ENCODE measurements around the gene RNF144A.
A peak's percentile ranks its signal among the peaks of the same experiment; 100 is the strongest.

The RNF144A gene

DNA sequence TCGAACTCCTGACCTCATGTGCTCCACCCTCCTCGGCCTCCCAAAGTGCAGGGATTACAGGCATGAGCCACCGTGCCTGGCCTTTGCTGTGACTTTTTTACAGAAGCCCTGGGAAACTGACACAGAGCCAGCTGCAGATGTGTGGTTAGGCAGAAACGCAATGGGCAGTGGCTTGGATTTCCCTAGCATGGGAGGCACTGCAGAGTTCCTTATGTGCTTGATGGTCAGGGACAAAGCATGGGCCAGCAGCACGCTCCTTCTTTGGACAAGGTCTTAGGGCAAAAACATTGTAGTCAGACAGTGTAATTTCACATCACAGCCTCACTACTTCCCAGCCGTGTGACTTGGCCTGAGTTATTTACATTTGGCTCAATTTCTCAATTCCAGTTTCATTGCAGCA lies 153.9 kb downstream of the RNF144A start:
- no peak for DNase-seq
- peaks cover 44% of the 10 kb centered on the region for H3K36me3 Mint-ChIP-seq
- no peak overlapping the region for H3K27ac Mint-ChIP-seq
- no peaks in the 10 kb centered on the region for H3K4me1 Mint-ChIP-seq
- CTCF ChIA-PET = no interaction called here
- H3K27me3 Mint-ChIP-seq = no peaks in the 10 kb centered on the region
- H3K4me3 Mint-ChIP-seq = no peak overlapping the region
- H3K9me3 Mint-ChIP-seq = no peaks in the 10 kb centered on the region

DNA sequence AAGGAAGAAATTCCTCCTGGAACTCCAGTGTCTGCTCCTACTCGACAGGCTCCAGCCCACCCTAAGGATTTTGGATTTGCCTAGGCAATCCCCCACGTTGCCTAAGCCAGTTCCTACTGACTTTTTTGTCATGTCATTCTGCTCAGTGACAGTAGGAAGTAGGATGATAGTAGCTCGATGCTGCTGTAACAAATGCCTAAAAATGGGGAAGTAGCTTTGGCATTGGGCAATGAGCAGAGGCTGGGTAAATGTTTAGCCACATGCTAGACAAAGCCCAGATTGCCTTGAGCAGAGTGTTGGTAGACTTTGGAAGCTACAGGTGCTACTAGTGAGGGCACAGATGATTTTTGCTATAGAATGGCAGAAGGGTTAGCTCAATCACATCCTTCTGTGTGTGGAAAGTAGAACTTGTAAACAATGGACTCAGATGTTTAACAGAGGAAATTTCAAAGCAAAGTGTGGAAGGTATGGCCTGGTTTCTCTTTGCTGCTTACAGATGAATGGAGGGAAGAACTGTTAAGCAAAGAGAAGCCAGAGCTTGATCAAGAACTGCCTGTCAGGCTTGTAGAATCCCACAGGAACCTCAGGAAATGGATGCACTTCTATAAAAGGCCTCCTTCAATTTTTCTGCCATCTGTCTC lies 154.8 kb downstream of the RNF144A start:
- H3K27me3 Mint-ChIP-seq = no peaks in the 10 kb centered on the region
- CTCF ChIA-PET = no interaction called here
- DNase-seq = no peak
- H3K27ac Mint-ChIP-seq = no peak overlapping the region
- no peak overlapping the region for H3K4me3 Mint-ChIP-seq
- H3K4me1 Mint-ChIP-seq = no peaks in the 10 kb centered on the region
- no peaks in the 10 kb centered on the region for H3K9me3 Mint-ChIP-seq
- H3K36me3 Mint-ChIP-seq = peaks cover 40% of the 10 kb centered on the region

DNA sequence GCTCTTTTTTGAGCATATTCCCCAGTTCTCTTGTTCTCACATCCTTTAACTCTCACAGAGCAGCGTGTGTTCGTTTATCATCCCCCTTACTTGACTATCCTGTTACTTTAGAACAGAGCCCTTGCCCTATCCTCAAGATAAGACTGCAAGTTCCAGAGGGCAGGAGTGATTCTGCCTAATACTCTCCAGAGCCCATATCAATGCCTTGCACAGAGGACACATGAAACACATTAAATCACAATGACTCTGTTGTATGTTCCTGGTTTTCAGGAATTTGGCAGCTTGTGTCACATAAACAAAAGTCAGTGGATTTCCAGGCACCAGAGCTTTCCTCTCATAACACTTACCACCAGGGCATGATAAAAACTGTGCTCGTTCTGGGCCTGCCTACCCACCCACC lies 156.7 kb downstream of the RNF144A start:
- CTCF ChIA-PET = no interaction called here
- Mint-ChIP-seq H3K4me1 (no peaks in the 10 kb centered on the region), H3K4me3 (no peak overlapping the region)

DNA sequence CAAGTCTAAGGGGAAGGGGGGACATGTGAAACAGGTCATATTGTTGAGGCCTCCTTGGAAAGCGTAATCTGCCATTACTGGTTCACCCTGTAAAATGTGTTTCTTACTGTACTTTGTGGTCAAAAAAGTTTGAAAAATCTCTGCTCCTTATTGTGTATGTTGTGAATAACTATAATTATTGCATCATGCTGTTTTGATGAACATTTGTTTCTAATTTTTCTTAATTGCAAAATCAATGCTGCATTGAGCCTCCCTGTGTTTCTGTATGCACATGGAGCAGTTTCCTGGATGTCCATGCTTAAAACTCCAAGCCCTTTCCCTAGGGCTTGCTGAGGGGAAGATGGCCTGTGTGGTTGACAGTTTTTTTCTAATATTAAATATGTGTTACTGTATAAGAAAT lies 158.6 kb downstream of the RNF144A start:
- peaks cover 23% of the 10 kb centered on the region for H3K36me3 Mint-ChIP-seq

More for the DNA sequence above, 156.7 kb downstream of the RNF144A start:
- Mint-ChIP-seq H3K27ac (no peak overlapping the region), H3K27me3 (no peaks in the 10 kb centered on the region), H3K36me3 (peaks cover 33% of the 10 kb centered on the region), H3K9me3 (no peaks in the 10 kb centered on the region)
- DNase-seq = no peak

DNA sequence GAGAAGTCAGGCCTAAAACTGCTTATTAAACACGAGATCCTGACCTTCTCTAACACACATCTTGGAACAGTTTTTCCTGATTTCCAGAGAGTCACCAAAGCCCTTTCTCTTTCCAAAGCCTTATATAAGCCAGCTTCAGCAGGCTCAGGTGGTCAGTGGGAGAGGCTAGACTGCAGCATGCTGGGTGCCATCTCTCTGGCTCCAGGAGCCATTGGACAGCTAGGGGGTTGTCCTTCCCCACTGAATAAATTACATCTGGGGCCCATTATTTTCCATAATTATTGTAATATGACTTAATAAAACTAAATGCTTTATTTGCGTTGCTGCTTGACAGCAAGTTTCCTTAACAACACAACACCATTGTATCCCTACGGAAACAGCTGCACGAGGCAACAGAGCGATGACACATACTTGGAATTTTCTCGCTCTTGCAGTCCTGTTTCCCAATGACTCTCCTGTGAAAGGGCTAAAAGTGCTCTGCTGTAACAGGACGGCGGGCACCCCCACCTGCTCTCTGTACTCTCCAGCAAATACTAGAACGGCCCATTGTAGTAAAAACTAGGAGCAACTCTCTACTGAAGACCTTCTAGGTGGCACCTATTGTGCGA lies 160.6 kb downstream of the RNF144A start:
- Mint-ChIP-seq H3K27me3 (no peaks in the 10 kb centered on the region), H3K36me3 (peaks cover 22% of the 10 kb centered on the region)
- CTCF ChIA-PET = no interaction called here

More for the DNA sequence above, 158.6 kb downstream of the RNF144A start:
- Mint-ChIP-seq H3K9me3 (no peaks in the 10 kb centered on the region), H3K27ac (no peak overlapping the region), H3K27me3 (no peaks in the 10 kb centered on the region), H3K4me3 (no peak overlapping the region), H3K4me1 (no peaks in the 10 kb centered on the region)
- CTCF ChIA-PET = no interaction called here
- DNase-seq = no peak

DNA sequence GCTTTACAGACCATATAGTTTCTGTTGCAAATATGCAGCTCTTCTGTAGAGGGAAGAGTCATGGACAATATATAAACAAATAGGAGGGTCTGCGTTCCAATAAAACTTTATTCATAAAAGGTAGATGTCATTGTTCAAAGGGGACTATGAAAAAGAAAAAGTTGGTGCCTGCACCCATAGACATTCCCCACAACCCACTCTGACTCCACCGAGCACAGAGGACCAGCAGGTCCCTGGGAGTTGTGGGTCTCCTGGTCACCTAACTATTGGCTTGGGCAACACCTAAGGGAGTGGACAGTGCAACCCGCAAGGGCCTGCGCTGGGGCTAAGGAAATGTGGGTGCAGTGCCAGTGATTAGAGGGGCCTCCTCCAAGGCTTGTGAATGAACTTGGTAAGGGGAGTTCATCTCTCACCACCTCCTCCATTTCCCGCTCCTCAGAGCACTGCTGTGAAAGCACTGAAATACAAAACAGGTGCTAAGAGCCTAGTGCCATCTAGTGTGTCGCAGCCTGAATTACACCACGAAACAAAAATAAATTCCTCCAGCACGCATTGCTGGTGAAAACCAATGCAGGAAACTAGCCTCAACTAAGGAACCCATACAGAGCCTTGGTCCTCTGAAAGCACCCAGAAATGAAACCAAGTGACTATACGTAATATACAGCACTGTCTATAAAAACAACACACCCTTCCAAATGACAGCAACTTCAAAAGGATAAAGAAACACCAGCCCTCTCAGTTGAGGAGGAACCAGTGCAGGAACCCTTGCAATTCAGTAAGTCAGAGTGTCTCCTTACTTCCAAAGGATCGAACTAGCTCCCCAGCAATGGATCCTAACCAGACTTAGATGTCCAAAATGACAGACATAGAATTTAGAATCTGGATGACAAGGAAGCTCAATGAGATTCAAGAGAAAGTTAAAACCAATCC lies 166.6 kb downstream of the RNF144A start:
- Mint-ChIP-seq H3K9me3 (peaks cover 7% of the 10 kb centered on the region), H3K27me3 (no peaks in the 10 kb centered on the region), H3K4me1 (no peaks in the 10 kb centered on the region), H3K27ac (no peak overlapping the region), H3K36me3 (peaks cover 12% of the 10 kb centered on the region), H3K4me3 (no peak overlapping the region)
- CTCF ChIA-PET = interaction anchor here (0.8 to 1.6 kb wide), 3 partner anchors 15 to 72 kb away, joined by 3 read pairs; no protein-coding TSS in a partner anchor
- DNase-seq = peak; percentile 42

More for the DNA sequence above, 160.6 kb downstream of the RNF144A start:
- no peak for DNase-seq
- no peaks in the 10 kb centered on the region for H3K9me3 Mint-ChIP-seq
- no peaks in the 10 kb centered on the region for H3K4me1 Mint-ChIP-seq
- H3K27ac Mint-ChIP-seq = no peak overlapping the region
- no peak overlapping the region for H3K4me3 Mint-ChIP-seq

DNA sequence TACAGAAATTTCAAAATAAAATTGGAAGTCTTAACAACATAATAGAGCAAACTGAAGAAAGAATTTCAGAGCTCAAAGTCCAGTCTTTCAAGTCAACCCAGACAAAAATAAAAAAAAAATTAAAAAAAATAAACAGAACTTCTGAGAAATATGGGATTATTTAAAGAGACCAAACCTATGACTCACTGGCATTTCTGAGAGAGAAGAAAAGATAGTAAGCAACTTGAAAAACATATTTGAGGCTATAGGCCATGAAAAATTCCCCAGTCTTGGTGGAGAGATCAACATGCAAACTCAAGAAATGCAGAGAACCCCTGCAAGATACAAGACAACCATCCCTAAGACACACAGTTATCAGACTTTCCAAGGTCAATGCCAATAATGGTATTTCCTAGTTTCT lies 167.4 kb downstream of the RNF144A start:
- Mint-ChIP-seq H3K36me3 (peaks cover 12% of the 10 kb centered on the region), H3K27me3 (no peaks in the 10 kb centered on the region), H3K9me3 (peaks cover 7% of the 10 kb centered on the region), H3K4me3 (no peak overlapping the region), H3K4me1 (no peaks in the 10 kb centered on the region), H3K27ac (no peak overlapping the region)
- CTCF ChIA-PET = interaction anchor here (0.8 to 1.6 kb wide), 3 partner anchors 15 to 72 kb away, joined by 3 read pairs; no protein-coding TSS in a partner anchor
- no peak for DNase-seq

DNA sequence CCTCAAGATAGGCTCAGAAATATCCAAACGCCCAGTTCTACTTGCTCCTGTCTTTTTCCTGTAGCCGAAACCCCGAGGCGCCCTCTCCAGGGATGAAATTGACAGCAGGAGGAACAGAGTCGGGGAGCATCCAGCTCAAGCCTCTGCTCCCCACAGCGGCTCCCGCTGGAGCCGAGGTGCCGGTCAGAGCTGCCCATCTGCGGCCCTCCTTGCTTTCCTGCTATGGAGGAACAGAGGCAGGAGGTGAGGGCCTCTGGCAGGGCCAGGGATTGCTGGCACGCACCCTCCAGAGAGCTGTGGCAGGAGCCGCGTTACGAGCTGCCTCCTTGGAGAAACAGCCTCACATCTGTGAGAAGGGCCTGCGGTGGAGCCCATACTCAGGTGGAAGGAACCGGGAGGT lies 172.1 kb downstream of the RNF144A start:
- Mint-ChIP-seq H3K36me3 (peaks cover 4% of the 10 kb centered on the region), H3K27ac (no peak overlapping the region), H3K9me3 (peaks cover 3% of the 10 kb centered on the region), H3K4me3 (no peak overlapping the region), H3K27me3 (no peaks in the 10 kb centered on the region), H3K4me1 (no peaks in the 10 kb centered on the region)
- CTCF ChIA-PET = no interaction called here
- DNase-seq = no peak

DNA sequence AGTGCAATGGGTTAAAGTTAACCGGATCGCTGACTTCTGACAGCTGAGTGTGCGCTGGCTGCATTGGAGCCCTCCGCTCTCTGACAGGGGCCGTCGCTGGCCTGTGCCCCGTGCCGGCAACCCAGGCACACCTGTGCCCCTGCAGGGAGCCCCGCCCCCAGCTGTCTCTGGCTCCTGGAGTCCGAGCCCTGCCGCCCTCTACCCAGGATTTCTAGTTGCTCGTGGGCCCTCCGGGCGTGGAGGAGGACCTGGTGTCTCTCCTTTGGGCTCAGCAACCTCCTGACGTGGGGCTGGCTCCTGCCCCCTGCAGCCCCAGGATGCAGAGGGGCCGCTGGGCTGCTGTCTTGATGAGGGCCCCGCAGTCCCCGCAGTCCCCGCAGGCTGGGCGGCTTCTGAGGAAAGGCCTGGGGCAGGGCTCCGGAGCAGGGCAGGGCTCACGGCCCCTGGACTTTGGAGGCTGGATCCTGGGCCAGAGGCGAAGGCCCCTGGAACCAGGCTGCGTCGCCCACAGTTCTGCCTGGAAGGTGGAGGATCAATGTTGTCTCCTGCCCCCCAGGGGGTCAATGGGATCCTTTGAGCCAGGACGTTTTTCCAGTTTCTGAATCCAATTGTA lies 172.8 kb downstream of the RNF144A start:
- no peak overlapping the region for H3K27ac Mint-ChIP-seq
- H3K36me3 Mint-ChIP-seq = peaks cover 4% of the 10 kb centered on the region
- H3K9me3 Mint-ChIP-seq = no peaks in the 10 kb centered on the region
- DNase-seq = no peak
- H3K4me1 Mint-ChIP-seq = no peaks in the 10 kb centered on the region
- H3K4me3 Mint-ChIP-seq = no peak overlapping the region
- CTCF ChIA-PET = no interaction called here
- no peaks in the 10 kb centered on the region for H3K27me3 Mint-ChIP-seq

DNA sequence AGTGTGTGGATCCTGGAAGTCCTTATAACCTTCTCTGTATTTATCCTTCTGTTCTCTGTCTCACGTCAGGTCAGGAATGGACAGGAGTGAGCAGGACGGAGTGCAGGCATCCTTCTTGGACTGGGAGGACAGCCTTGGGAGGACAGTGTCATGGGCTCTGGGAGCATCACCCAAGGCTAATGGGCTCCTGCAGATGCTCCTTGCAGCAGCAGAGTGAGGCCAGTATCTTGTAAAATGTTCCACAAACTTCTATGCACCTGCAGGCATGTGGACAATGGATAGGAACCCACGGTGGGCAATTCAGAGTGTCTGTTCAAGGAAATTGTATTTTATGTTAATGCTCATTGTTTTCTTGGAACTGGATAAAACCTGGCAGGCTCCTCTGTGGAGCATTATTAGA lies 176.2 kb downstream of the RNF144A start:
- DNase-seq = no peak
- no peaks in the 10 kb centered on the region for H3K27me3 Mint-ChIP-seq
- no peaks in the 10 kb centered on the region for H3K9me3 Mint-ChIP-seq
- CTCF ChIA-PET = no interaction called here
- peaks cover 3% of the 10 kb centered on the region for H3K36me3 Mint-ChIP-seq
- H3K27ac Mint-ChIP-seq = no peak overlapping the region
- H3K4me1 Mint-ChIP-seq = peaks cover 6% of the 10 kb centered on the region
- no peak overlapping the region for H3K4me3 Mint-ChIP-seq
